22Rv1 (cell line): Measurements from ENCODE around the gene ZNF117.
"Not testable (repeated sequence)": the region's sequence is repeated elsewhere in the genome, so short reads cannot be mapped to it uniquely, and the experiment has no call there.

Experiments
- H3K27ac ChIP-seq: fragments of 450-650 bp; 2 replicates; pipeline ENCODE4 v1.5.1; 2017
- CTCF ChIP-seq: fragments of 450-650 bp; IDR thresholded peaks from 2 replicates; pipeline ENCODE4 v1.5.1; 2017; ENCODE audit warnings: mild to moderate bottlenecking
- ZFX ChIP-seq: fragments of 450-650 bp; IDR thresholded peaks from 2 replicates; pipeline ENCODE4 v1.6.1; 2017; ENCODE audit warnings: antibody characterized with exemption, borderline replicate concordance

Gene ZNF117

GRCh38 chr7:64938540-64938939 is 52.3 kb downstream of the ZNF117 start:
- no peak for TF ChIP-seq ZFX
- no peak for TF ChIP-seq CTCF
- H3K27ac ChIP-seq = no peak overlapping the region

- H3K27ac ChIP-seq = no peak overlapping the region
- no peak for TF ChIP-seq CTCF
- no peak for TF ChIP-seq ZFX
Measured at GRCh38 chr7:64934478-64934877, 56.4 kb downstream of the ZNF117 start.

GRCh38 chr7:64928252-64929187 is 62.3 kb downstream of the ZNF117 start:
- not testable (repeated sequence) for H3K27ac ChIP-seq
